ENCODE measurements around the gene TAX1BP1. TPM values are rescaled to one million over a fixed set of nuclear protein-coding genes. Genes with fewer than 3 reads are reported as not detected.
A peak's percentile ranks its signal among the peaks of the same experiment; 100 is the strongest.

The TAX1BP1 gene
- total RNA-seq (70.4 and 77.7 TPM in 2 replicates), polyA plus RNA-seq (69.6 and 93.2 TPM in 2 replicates), polyA minus RNA-seq (233 and 288 TPM in 2 replicates), Bru-seq, nascent RNA (percentile 90 among the genes with signal in this experiment), BruChase-seq, experiment 1, labeled RNA remaining after a 6-hour chase (percentile 85 among the genes with signal in this experiment), BruChase-seq, experiment 2, labeled RNA remaining after a 2-hour chase (percentile 80 among the genes with signal in this experiment)
- polyA plus RNA-seq (2011; cell fraction: cytosol; rRNA removed), result 52.3 and 55.6 TPM in 2 replicates
- 60.2 and 65.6 TPM in 2 replicates for polyA plus RNA-seq (2011; cell fraction: nucleus; rRNA removed)
- polyA plus RNA-seq (2012), result 78.8 and 80.1 TPM in 2 replicates
- 29.5 TPM for polyA minus RNA-seq (2011; cell fraction: cytosol; rRNA and poly(A)+ RNA removed)
- 221 and 323 TPM in 2 replicates for polyA minus RNA-seq (2011; cell fraction: nucleus; rRNA and poly(A)+ RNA removed)
- long read RNA-seq, transcript TAX1BP1-201 (17 exons, 2,478 nt), result major isoform, 178 of 264 reads
- long read RNA-seq, transcript TAX1BP1-202 (17 exons, 2,892 nt), result minor isoform, 24 of 264 reads
- long read RNA-seq, partial matches to known transcripts, result 20 of 264 reads
- long read RNA-seq, other reads (novel, unspliced or antisense), result 42 of 264 reads

DNA sequence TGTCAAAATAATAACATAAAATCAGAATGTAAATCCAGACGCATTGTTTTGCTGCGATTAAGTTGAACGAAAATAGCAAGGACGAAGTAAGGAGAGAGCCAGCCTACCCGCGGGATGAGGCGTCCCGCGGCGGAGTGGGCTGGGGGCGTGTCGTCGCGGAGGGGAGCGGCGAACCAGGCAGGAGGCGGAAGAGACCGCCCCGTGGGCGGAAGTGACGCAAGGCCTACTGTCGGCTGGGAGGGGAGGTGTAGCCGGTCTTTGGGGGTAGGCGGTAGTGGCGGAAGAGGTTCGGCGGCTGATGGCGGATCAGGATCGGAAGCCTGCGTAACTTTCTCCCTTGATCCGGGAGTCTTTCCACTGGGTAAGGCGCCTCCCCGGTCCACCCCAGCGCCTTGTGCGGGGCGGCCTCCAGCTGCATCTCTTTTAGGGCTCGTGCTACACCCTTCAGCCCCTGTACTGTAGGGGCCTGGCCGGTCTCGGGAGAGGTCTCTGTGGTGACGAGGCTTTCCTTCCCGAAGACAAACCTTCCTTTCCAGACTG lies at the start of gene TAX1BP1:
TAX1BP1 (plus strand) TSS at position 254 of the 540 bp plus-strand sequence. CDS start 8,363 bp downstream, outside the sequence.
- Histone ChIP-seq H3K9ac (replicated peaks; ENCODE audit: extremely low read depth, insufficient read depth, low read length) (peak within 1 kb of the TSS; percentile 98), H3K27ac (ENCODE audit: insufficient read depth, low read depth, low read length) (peak within 1 kb of the TSS; percentile 93), H3K4me2 (ENCODE audit: insufficient read depth, low read length) (peak within 1 kb of the TSS; percentile 100), H3K4me1 (ENCODE audit: control insufficient read depth, extremely low read depth, insufficient read depth, low read length) (peaks cover 13% of the 10 kb centered on the region), H3K9me3 (replicated peaks; ENCODE audit: control insufficient read depth, insufficient read depth, low read length) (no peaks in the 10 kb centered on the region), H3K36me3 (ENCODE audit: control insufficient read depth in 2 of 2, extremely low read depth in 1 of 2, insufficient read depth in 2 of 2, low read length in 2 of 2) (no peaks in the 10 kb centered on the region), H3K9me1 (replicated peaks; ENCODE audit: control insufficient read depth, extremely low read depth, insufficient read depth, low read length) (no peaks in the 10 kb centered on the region), H2AFZ (ENCODE audit: low read depth, low read length) (peak within 1 kb of the TSS; percentile 91), H3K27me3 (ENCODE audit: control insufficient read depth in 2 of 2, insufficient read depth in 2 of 2, low read length in 2 of 2) (no peaks in the 10 kb centered on the region), H3K4me3 (replicated peaks in 1 of 3; ENCODE audit: insufficient read depth in 1 of 3, low read depth in 1 of 3, low read length in 3 of 3) (peak within 1 kb of the TSS; percentile 78 to 83 (median 81)), H4K20me1 (replicated peaks; ENCODE audit: control insufficient read depth, extremely low read depth, insufficient read depth, low read length) (no peaks in the 10 kb centered on the region), H3K79me2 (ENCODE audit: control insufficient read depth, insufficient read depth, low read length) (peaks cover 27% of the 10 kb centered on the region)
- dilution Hi-C loops (cut with MboI; ENCODE audit: extremely low pct_ligation_motif_present, low sequenced_read_pairs) (no loop called here), intact Hi-C loops (cut with micrococcal nuclease) (loop anchor here (1.0 to 2.0 kb wide), 4 partner anchors 25 to 134 kb away; no protein-coding TSS in a partner anchor)
- POLR2A ChIA-PET, result interaction anchor here (1.3 to 2.2 kb wide), 2 partner anchors 25 to 77 kb away, joined by 3 to 7 read pairs; partner anchors contain the start of gene HIBADH
- DNase-seq (ENCODE audit: low read depth, low spot score) (peak; percentile 94), FAIRE-seq (peak; percentile 79)
- CTCF ChIA-PET, result interaction anchor here (0.8 to 3.1 kb wide), 11 partner anchors 15 to 544 kb away, joined by 3 to 15 read pairs (median 5); partner anchors contain the start of gene HIBADH
- TF ChIP-seq MAX (IDR thresholded peaks at IDR 0.05; ENCODE audit: insufficient read depth, insufficient read length) (no peak), POLR2A (IDR thresholded peaks at IDR 0.05; ENCODE audit: low read depth, low read length) (peak; percentile 96), POLR2AphosphoS5 (IDR thresholded peaks at IDR 0.05; ENCODE audit: insufficient read depth, low read depth, low read length) (peak; percentile 97)
- no TSS peak for BruUV-seq (replicated peaks)

- Histone ChIP-seq H3K4me3 (replicated peaks in 1 of 3; ENCODE audit: insufficient read depth in 1 of 3, low read depth in 1 of 3, low read length in 3 of 3) (no peak overlapping the region), H3K4me1 (ENCODE audit: control insufficient read depth, extremely low read depth, insufficient read depth, low read length) (peaks cover 10% of the 10 kb centered on the region), H2AFZ (ENCODE audit: low read depth, low read length) (no peak overlapping the region), H4K20me1 (replicated peaks; ENCODE audit: control insufficient read depth, extremely low read depth, insufficient read depth, low read length) (no peaks in the 10 kb centered on the region), H3K9me1 (replicated peaks; ENCODE audit: control insufficient read depth, extremely low read depth, insufficient read depth, low read length) (no peaks in the 10 kb centered on the region), H3K27me3 (ENCODE audit: control insufficient read depth in 2 of 2, insufficient read depth in 2 of 2, low read length in 2 of 2) (no peaks in the 10 kb centered on the region), H3K36me3 (ENCODE audit: control insufficient read depth in 2 of 2, extremely low read depth in 1 of 2, insufficient read depth in 2 of 2, low read length in 2 of 2) (no peaks in the 10 kb centered on the region), H3K9me3 (replicated peaks; ENCODE audit: control insufficient read depth, insufficient read depth, low read length) (no peaks in the 10 kb centered on the region), H3K9ac (replicated peaks; ENCODE audit: extremely low read depth, insufficient read depth, low read length) (no peak overlapping the region), H3K79me2 (ENCODE audit: control insufficient read depth, insufficient read depth, low read length) (no peaks in the 10 kb centered on the region), H3K4me2 (ENCODE audit: insufficient read depth, low read length) (no peak overlapping the region), H3K27ac (ENCODE audit: insufficient read depth, low read depth, low read length) (no peak overlapping the region)
- no TSS peak for BruUV-seq (replicated peaks)
- no peak for TF ChIP-seq GATA2 (IDR thresholded peaks at IDR 0.05; ENCODE audit: insufficient read depth, insufficient read length, low read depth, low read length)
- TF ChIP-seq MYC (IDR thresholded peaks at IDR 0.05; ENCODE audit: low read depth, low read length), result no peak
- TF ChIP-seq POLR2A (IDR thresholded peaks at IDR 0.05; ENCODE audit: low read depth, low read length), result no peak
- no peak for TF ChIP-seq EZH2 (IDR thresholded peaks at IDR 0.05; ENCODE audit: borderline replicate concordance, low read depth, low read length, severe bottlenecking)
- no peak for TF ChIP-seq MAX (IDR thresholded peaks at IDR 0.05; ENCODE audit: insufficient read depth, insufficient read length)
- TF ChIP-seq, protein P1, sequence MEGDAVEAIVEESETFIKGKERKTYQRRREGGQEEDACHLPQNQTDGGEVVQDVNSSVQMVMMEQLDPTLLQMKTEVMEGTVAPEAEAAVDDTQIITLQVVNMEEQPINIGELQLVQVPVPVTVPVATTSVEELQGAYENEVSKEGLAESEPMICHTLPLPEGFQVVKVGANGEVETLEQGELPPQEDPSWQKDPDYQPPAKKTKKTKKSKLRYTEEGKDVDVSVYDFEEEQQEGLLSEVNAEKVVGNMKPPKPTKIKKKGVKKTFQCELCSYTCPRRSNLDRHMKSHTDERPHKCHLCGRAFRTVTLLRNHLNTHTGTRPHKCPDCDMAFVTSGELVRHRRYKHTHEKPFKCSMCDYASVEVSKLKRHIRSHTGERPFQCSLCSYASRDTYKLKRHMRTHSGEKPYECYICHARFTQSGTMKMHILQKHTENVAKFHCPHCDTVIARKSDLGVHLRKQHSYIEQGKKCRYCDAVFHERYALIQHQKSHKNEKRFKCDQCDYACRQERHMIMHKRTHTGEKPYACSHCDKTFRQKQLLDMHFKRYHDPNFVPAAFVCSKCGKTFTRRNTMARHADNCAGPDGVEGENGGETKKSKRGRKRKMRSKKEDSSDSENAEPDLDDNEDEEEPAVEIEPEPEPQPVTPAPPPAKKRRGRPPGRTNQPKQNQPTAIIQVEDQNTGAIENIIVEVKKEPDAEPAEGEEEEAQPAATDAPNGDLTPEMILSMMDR (IDR thresholded peaks at IDR 0.05; ENCODE audit: extremely low read depth in 1 of 2, insufficient read depth in 1 of 2, low read depth in 1 of 2, low read length in 2 of 2), result no peak
- DNase-seq (ENCODE audit: low read depth, low spot score), result no peak
- POLR2A ChIA-PET, result no interaction called here
- FAIRE-seq, result no peak
- CTCF ChIA-PET, result interaction anchor here (0.7 to 3.3 kb wide), 10 partner anchors 13 to 403 kb away, joined by 3 to 37 read pairs (median 3); no protein-coding TSS in a partner anchor
- dilution Hi-C loops (cut with MboI; ENCODE audit: extremely low pct_ligation_motif_present, low sequenced_read_pairs), result no loop called here
- intact Hi-C loops (cut with micrococcal nuclease), result no loop called here
Measured at GRCh38 chr7:27690649-27691048, 49.3 kb upstream of the TAX1BP1 start.

Data from endothelial cell of umbilical vein (primary cell).